IMR-90 (cell line): ENCODE measurements around the gene SLC29A3.

ENCODE experiments used
- BHLHE40 ChIP-seq: fragments of 150-350 bp; IDR thresholded peaks from 2 replicates; pipeline ENCODE4 v1.6.1; 2016; ENCODE audit warnings: mild to moderate bottlenecking, low read depth, low read length
- CHD1 ChIP-seq: IDR thresholded peaks from 2 replicates; pipeline ENCODE4 v1.6.1; 2012; ENCODE audit warnings: low read depth, low read length, improper control_type of control experiment
- MAZ ChIP-seq: IDR thresholded peaks from 2 replicates; pipeline ENCODE4 v1.6.1; 2012; ENCODE audit warnings: low read depth, mild to moderate bottlenecking, low read length, improper control_type of control experiment, moderate library complexity, borderline replicate concordance
- NFE2L2 ChIP-seq: fragments of 150-350 bp; IDR thresholded peaks from 2 replicates; pipeline ENCODE4 v1.6.1; 2016; ENCODE audit warnings: low read depth, mild to moderate bottlenecking, low read length
- RAD21 ChIP-seq: IDR thresholded peaks from 2 replicates; pipeline ENCODE4 v1.6.1; 2012; ENCODE audit warnings: low read length, improper control_type of control experiment
- SMC3 ChIP-seq: fragments of 150-350 bp; IDR thresholded peaks from 2 replicates; pipeline ENCODE4 v1.6.1; 2016; ENCODE audit warnings: low read depth, mild to moderate bottlenecking, antibody characterized with exemption, low read length, moderate library complexity
- TF ChIP-seq, protein P1 (sequence below): conservative IDR thresholded peaks from 2 replicates; pipeline ENCODE4 v1.5.1; 2012; ENCODE audit warnings: mild to moderate bottlenecking, low read depth, low read length, improper control_type of control experiment

DNA sequence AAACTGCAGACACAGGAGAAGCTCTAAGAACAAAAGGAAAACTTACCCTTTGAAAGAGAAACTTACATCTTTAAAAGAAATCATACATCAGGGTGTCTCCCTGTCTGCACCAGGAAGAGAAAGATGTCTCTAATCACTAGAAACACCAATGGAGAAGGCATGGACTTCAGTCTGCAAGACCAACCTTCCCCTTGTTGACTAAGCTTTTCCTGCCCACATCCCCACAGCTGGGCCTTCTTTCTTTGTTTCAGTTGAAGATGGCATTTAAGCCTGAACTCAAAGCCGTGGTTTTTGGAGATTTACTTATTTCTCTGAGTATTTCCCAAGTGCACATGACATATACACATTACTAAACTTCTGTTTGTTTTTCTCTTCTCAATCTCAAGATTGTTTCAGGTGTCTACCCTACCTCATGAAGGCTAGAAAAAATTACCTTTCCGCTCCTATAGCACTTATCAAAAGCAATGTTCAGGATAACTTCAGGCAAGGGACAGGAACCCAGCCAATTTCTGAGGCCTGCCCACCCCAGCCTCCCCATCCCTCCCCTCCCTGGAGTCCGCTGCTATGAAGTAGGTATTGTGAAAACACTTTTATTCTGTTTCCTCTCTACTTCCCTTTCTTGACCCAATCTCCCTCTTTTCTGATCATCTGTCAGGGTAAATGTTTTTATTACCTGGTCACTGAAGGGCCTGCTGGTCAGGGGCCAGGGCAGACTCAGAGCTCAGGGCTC is 2.8 kb upstream of the SLC29A3 start:
- TF ChIP-seq NFE2L2 (no peak), RAD21 (no peak), SMC3 (no peak), CHD1 (no peak), MAZ (no peak), BHLHE40 (no peak)
- TF ChIP-seq, protein P1, sequence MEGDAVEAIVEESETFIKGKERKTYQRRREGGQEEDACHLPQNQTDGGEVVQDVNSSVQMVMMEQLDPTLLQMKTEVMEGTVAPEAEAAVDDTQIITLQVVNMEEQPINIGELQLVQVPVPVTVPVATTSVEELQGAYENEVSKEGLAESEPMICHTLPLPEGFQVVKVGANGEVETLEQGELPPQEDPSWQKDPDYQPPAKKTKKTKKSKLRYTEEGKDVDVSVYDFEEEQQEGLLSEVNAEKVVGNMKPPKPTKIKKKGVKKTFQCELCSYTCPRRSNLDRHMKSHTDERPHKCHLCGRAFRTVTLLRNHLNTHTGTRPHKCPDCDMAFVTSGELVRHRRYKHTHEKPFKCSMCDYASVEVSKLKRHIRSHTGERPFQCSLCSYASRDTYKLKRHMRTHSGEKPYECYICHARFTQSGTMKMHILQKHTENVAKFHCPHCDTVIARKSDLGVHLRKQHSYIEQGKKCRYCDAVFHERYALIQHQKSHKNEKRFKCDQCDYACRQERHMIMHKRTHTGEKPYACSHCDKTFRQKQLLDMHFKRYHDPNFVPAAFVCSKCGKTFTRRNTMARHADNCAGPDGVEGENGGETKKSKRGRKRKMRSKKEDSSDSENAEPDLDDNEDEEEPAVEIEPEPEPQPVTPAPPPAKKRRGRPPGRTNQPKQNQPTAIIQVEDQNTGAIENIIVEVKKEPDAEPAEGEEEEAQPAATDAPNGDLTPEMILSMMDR, result no peak
